Natural killer cell (primary cell): ENCODE data around the gene ITSN2. TPM values are rescaled to one million over a fixed set of nuclear protein-coding genes. Genes with fewer than 3 reads are reported as not detected.

Experiments
- ATAC-seq, 3 donors: fragments of 150-1000 bp in 2 of 3; fragments of 200-7000 bp in 1 of 3; cut with Tn5 transposase; 1 replicate in 1 of 3; 2 replicates in 2 of 3; pipeline ENCODE4 v1.10.0; 2021; ENCODE audit warnings: mild to moderate bottlenecking in 2 of 3, moderate library complexity in 2 of 3
- DNase-seq, 2 donors: peaks; one replicate each; pipeline versions ENCODE4 v3.0.0 to v3.0.0-alpha.2; 2013 to 2021; ENCODE audit warnings: mixed read lengths in 1 of 2
- H3K27ac ChIP-seq: one replicate; pipeline ENCODE4 v1.5.1; 2013; ENCODE audit warnings: mild to moderate bottlenecking, low read length
- H3K27me3 ChIP-seq: one replicate; pipeline ENCODE4 v1.6.1; 2013; ENCODE audit warnings: low read length; ENCODE audit not compliant: control insufficient read depth, insufficient read depth
- H3K36me3 ChIP-seq: one replicate; pipeline ENCODE4 v1.6.1; 2013; ENCODE audit warnings: low read length; ENCODE audit not compliant: control insufficient read depth, insufficient read depth
- H3K4me1 ChIP-seq: one replicate; pipeline ENCODE4 v1.6.1; 2013; ENCODE audit warnings: low read length; ENCODE audit not compliant: control insufficient read depth, insufficient read depth
- H3K4me3 ChIP-seq: one replicate; pipeline ENCODE4 v1.5.1; 2013; ENCODE audit warnings: low read length
- H3K9me3 ChIP-seq: one replicate; pipeline ENCODE4 v1.6.1; 2013; ENCODE audit warnings: low read length; ENCODE audit not compliant: control insufficient read depth, insufficient read depth
- H3K27ac Mint-ChIP-seq, 2 donors: one replicate each; pipeline ENCODE4 v1.8.0; 2022; ENCODE audit warnings: mild to moderate bottlenecking in 2 of 2, mixed read lengths in 2 of 2, moderate library complexity in 1 of 2
- H3K27me3 Mint-ChIP-seq, 2 donors: one replicate each; pipeline ENCODE4 v1.8.0; 2022; ENCODE audit warnings: low read depth in 2 of 2, mixed read lengths in 2 of 2
- H3K36me3 Mint-ChIP-seq: one replicate; pipeline ENCODE4 v1.8.0; 2022; ENCODE audit warnings: mixed read lengths
- H3K4me1 Mint-ChIP-seq, 2 donors: one replicate each; pipeline ENCODE4 v1.8.0; 2022; ENCODE audit warnings: mixed read lengths in 2 of 2
- H3K4me3 Mint-ChIP-seq: one replicate; pipeline ENCODE4 v1.8.0; 2022; ENCODE audit warnings: mild to moderate bottlenecking, moderate library complexity, mixed read lengths
- H3K9me3 Mint-ChIP-seq, 2 donors: one replicate each; pipeline ENCODE4 v1.8.0; 2022; ENCODE audit warnings: mixed read lengths in 2 of 2
- WGBS: methylation state at CpG from one replicate; pipeline ENCODE4 v1.1.7; 2013; ENCODE audit warnings: missing lambda C conversion rate; ENCODE audit not compliant: insufficient coverage; 5-methylcytosine and 5-hydroxymethylcytosine counted together
- intact Hi-C: fragments of 100-400 bp; cut with micrococcal nuclease; formaldehyde crosslinking; loops from one replicate; pipeline ENCODE4 v1.14.2; 2022
- total RNA-seq, 4 donors: library from RNA; stranded (reverse); fragments of 120-200 nt in 1 of 4; gene quantifications; one replicate each; pipeline versions ENCODE4 v1.2.3 to v1.2.4, GENCODE V29; 2013 to 2022
- TF ChIP-seq, protein P1 (sequence below): fragments of 200-600 bp; IDR thresholded peaks from one replicate; pipeline ENCODE4 v1.8.0; 2022; ENCODE audit warnings: antibody characterized with exemption

The ITSN2 gene
- total RNA-seq, 3 donors from 2014 or later (not counting 1 experiment from before 2014, with no cell fraction given): 101 to 118 (median 115) TPM

DNA sequence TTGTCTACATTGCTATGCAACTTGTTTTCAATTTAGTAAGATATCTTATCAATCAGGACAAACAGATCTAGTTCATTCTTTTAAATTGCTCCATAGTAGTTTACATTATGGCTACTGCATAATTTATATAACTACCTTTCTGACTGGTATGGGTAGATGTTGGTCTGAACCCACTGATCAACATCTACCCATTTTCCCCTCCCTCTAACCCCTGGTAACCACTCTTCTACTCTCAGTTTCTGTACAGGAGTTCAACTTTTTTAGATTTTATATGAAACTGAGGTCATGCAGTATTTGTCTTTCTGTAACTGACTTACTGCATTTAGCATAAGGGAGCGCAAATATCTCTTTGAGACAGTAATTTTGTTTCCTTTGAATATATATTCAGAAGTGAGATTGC, 73.2 kb downstream of the ITSN2 start:
- Histone ChIP-seq H3K27ac (no peak overlapping the region), H3K4me3 (no peak overlapping the region), H3K27me3 (no peaks in the 10 kb centered on the region), H3K36me3 (peaks cover 56% of the 10 kb centered on the region), H3K4me1 (no peaks in the 10 kb centered on the region), H3K9me3 (no peaks in the 10 kb centered on the region)
- Mint-ChIP-seq H3K27ac (no peak overlapping the region), H3K27me3 (no peaks in the 10 kb centered on the region), H3K36me3 (peaks cover 17% of the 10 kb centered on the region), H3K4me1 (peaks cover 0 to 5% of the 10 kb centered on the region in 2 donors), H3K9me3 (no peaks in the 10 kb centered on the region), H3K4me3 (no peak overlapping the region)
- intact Hi-C loops: no loop called here
- TF ChIP-seq, protein P1, sequence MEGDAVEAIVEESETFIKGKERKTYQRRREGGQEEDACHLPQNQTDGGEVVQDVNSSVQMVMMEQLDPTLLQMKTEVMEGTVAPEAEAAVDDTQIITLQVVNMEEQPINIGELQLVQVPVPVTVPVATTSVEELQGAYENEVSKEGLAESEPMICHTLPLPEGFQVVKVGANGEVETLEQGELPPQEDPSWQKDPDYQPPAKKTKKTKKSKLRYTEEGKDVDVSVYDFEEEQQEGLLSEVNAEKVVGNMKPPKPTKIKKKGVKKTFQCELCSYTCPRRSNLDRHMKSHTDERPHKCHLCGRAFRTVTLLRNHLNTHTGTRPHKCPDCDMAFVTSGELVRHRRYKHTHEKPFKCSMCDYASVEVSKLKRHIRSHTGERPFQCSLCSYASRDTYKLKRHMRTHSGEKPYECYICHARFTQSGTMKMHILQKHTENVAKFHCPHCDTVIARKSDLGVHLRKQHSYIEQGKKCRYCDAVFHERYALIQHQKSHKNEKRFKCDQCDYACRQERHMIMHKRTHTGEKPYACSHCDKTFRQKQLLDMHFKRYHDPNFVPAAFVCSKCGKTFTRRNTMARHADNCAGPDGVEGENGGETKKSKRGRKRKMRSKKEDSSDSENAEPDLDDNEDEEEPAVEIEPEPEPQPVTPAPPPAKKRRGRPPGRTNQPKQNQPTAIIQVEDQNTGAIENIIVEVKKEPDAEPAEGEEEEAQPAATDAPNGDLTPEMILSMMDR: no peak
- DNase-seq (no peak), ATAC-seq (no peak)
- WGBS: no CpG with 5 or more reads among the region's 1 CpG

DNA sequence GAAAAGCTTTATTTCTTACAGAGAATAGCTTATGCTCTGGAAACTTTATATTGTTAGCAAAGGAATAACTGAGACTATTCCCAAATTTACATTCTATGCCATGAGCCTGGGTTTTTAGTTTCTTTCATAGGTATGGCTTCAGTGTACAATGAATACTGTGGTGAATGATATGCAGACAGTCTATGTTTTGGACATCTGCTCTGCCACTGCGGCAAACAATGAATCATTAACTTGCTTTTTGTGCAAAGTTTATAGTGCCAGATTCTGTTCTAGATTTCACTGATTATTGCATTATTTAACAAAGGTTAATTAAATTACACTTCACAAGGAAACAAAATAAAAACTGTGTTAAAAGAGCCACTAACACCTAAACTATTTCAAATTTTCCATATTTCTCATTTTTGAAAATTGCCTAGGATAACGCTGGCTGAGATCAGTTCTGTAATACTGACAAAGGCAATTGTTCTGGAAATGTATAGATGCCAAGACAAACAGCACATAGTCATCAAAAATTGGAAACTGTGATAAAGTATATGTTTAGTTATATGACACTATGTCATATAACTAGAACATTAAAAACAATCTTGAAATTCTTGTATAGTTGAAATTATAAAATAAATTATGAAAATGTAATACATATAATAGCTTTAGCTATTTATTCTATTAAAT, 74.7 kb downstream of the ITSN2 start:
- Histone ChIP-seq H3K27me3 (no peaks in the 10 kb centered on the region), H3K4me3 (no peak overlapping the region), H3K27ac (no peak overlapping the region), H3K9me3 (no peaks in the 10 kb centered on the region), H3K4me1 (no peaks in the 10 kb centered on the region), H3K36me3 (peaks cover 50% of the 10 kb centered on the region)
- WGBS: 100% methylated on average over 1 of the region's 2 CpGs
- H3K27me3 Mint-ChIP-seq: no peaks in the 10 kb centered on the region
- no peak overlapping the region for H3K4me3 Mint-ChIP-seq
- DNase-seq (no peak), ATAC-seq (no peak)
- H3K27ac Mint-ChIP-seq: no peak overlapping the region
- intact Hi-C loops: no loop called here
- peaks cover 0 to 5% of the 10 kb centered on the region in 2 donors for H3K4me1 Mint-ChIP-seq
- TF ChIP-seq, protein P1: no peak
- no peaks in the 10 kb centered on the region for H3K9me3 Mint-ChIP-seq
- peaks cover 17% of the 10 kb centered on the region for H3K36me3 Mint-ChIP-seq

DNA sequence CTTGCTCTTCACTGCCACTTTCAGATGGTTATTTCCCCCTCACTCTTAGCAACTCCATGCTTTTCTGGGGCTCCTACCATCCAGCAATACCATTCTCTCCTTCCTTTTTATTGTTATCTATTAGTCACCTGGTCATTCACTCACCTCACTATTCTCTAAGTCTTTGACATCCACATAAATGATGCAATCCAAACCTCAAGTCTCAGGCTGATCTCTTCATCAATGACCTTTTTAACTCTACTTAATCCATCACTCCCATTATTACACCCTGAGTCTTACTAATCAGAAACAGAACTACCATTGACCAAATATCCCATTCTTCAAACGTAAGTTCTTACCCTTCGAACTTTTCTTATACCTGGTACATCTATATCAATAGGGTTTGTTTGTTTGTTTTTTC, 79.7 kb downstream of the ITSN2 start:
- H3K9me3 ChIP-seq: no peaks in the 10 kb centered on the region
- no CpG with 5 or more reads among the region's 2 CpGs for WGBS
- no peak for DNase-seq
- no peaks in the 10 kb centered on the region for H3K4me1 ChIP-seq
- intact Hi-C loops: no loop called here
- no peaks in the 10 kb centered on the region for H3K27me3 ChIP-seq
- no peak overlapping the region for H3K4me3 Mint-ChIP-seq
- H3K9me3 Mint-ChIP-seq: no peaks in the 10 kb centered on the region
- H3K27me3 Mint-ChIP-seq: no peaks in the 10 kb centered on the region
- H3K4me1 Mint-ChIP-seq: no peaks in the 10 kb centered on the region
- no peak overlapping the region for H3K27ac ChIP-seq
- TF ChIP-seq, protein P1: no peak
- peaks cover 37% of the 10 kb centered on the region for H3K36me3 ChIP-seq
- no peaks in the 10 kb centered on the region for H3K36me3 Mint-ChIP-seq
- no peak overlapping the region for H3K4me3 ChIP-seq
- ATAC-seq: no peak
- no peak overlapping the region for H3K27ac Mint-ChIP-seq

DNA sequence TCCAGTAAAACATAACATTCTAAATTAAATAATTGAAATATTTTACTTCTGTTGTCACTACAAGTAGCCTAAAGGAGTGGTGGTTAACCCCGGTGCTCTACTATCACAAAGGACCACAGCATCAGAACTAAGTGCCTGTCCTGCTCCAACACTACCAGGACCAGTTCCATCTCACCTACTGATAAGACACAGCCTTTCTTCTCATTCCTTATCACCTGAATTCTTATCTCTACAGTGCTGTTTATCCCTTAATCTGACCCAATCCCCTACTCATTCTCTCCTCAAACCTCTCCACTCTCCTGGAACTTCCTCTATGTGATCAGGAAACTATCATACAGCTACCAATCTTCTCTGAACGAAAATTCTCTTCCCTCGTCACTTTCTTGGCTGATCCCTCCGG, 80.2 kb downstream of the ITSN2 start:
- Mint-ChIP-seq H3K36me3 (no peaks in the 10 kb centered on the region), H3K9me3 (no peaks in the 10 kb centered on the region), H3K4me1 (no peaks in the 10 kb centered on the region), H3K27ac (no peak overlapping the region), H3K27me3 (no peaks in the 10 kb centered on the region), H3K4me3 (no peak overlapping the region)
- Histone ChIP-seq H3K4me1 (no peaks in the 10 kb centered on the region), H3K4me3 (no peak overlapping the region), H3K9me3 (no peaks in the 10 kb centered on the region), H3K36me3 (peaks cover 37% of the 10 kb centered on the region), H3K27ac (no peak overlapping the region), H3K27me3 (no peaks in the 10 kb centered on the region)
- 99% methylated on average over 4 of the region's 4 CpGs for WGBS
- ATAC-seq (no peak), DNase-seq (no peak)
- intact Hi-C loops: no loop called here
- TF ChIP-seq, protein P1: no peak
